Esophagus (tissue), 2 donors: Measurements from ENCODE around the gene TRAF5. TPM values are rescaled to one million over a fixed set of nuclear protein-coding genes. Genes with fewer than 3 reads are reported as not detected.

ENCODE experiments used
- H3K27ac ChIP-seq, 2 donors: one replicate each; pipeline ENCODE4 v1.5.1; 2013; ENCODE audit warnings: low read depth in 2 of 2, mild to moderate bottlenecking in 2 of 2, inconsistent platforms in 1 of 2, low read length in 1 of 2, moderate library complexity in 1 of 2
- H3K27me3 ChIP-seq, 2 donors: one replicate each; pipeline ENCODE4 v1.6.1; 2013; ENCODE audit warnings: low read length in 2 of 2, control low read depth in 1 of 2, mild to moderate bottlenecking in 1 of 2; ENCODE audit not compliant: insufficient read depth in 2 of 2, control insufficient read depth in 1 of 2
- H3K36me3 ChIP-seq, 2 donors: one replicate each; pipeline ENCODE4 v1.6.1; 2013; ENCODE audit warnings: low read length in 1 of 2; ENCODE audit not compliant: control insufficient read depth in 2 of 2, insufficient read depth in 2 of 2
- H3K4me1 ChIP-seq, 2 donors: one replicate each; pipeline ENCODE4 v1.6.1; 2013; ENCODE audit warnings: low read length in 1 of 2; ENCODE audit not compliant: control insufficient read depth in 2 of 2, insufficient read depth in 2 of 2
- H3K4me3 ChIP-seq, 2 donors: one replicate each; pipeline ENCODE4 v1.5.1; 2013; ENCODE audit warnings: low read length in 2 of 2, mild to moderate bottlenecking in 2 of 2, low read depth in 1 of 2, moderate library complexity in 1 of 2
- H3K9me3 ChIP-seq, 2 donors: one replicate each; pipeline ENCODE4 v1.6.1; 2013; ENCODE audit warnings: mild to moderate bottlenecking in 2 of 2, low read depth in 1 of 2, low read length in 1 of 2, moderate library complexity in 1 of 2; ENCODE audit not compliant: control insufficient read depth in 2 of 2, insufficient read depth in 1 of 2
- WGBS, 2 donors: extraction: QIAGEN DNeasy Blood & Tissue Kit; methylation state at CpG; one replicate each; pipeline ENCODE4 v1.1.7; 2013; 5-methylcytosine and 5-hydroxymethylcytosine counted together
- polyA plus RNA-seq, 2 donors: library from polyadenylated mRNA; stranded (reverse); fragments of 200-250 nt; gene quantifications; one replicate each; pipeline ENCODE4 v1.2.3, GENCODE V29; 2013
- donor health status: healthy with polysubstance abuse.
- donor health status: Bipolar disorder and iron deficiency.

Gene TRAF5
- polyA plus RNA-seq, 2 donors, result 3.2 to 4.9 TPM

DNA sequence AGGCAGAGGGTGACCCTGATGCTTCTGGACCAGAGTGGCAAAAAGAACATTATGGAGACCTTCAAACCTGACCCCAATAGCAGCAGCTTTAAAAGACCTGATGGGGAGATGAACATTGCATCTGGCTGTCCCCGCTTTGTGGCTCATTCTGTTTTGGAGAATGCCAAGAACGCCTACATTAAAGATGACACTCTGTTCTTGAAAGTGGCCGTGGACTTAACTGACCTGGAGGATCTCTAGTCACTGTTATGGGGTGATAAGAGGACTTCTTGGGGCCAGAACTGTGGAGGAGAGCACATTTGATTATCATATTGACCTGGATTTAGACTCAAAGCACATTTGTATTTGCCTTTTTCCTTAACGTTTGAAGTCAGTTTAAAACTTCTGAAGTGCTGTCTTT, 45.8 kb downstream of the TRAF5 start:
- Histone ChIP-seq H3K4me1 (no peaks in the 10 kb centered on the region), H3K9me3 (no peaks in the 10 kb centered on the region), H3K27ac (no peak overlapping the region), H3K27me3 (no peaks in the 10 kb centered on the region), H3K36me3 (peaks cover 2 to 4% of the 10 kb centered on the region in 2 donors), H3K4me3 (no peak overlapping the region)
- WGBS, 2 donors, result 88 to 91% methylated on average over 4 of the region's 4 CpGs

GRCh38 chr1:211375146-211375818, 48.6 kb downstream of the TRAF5 start:
- WGBS, 2 donors, result 66 to 73% methylated on average over 5 of the region's 5 CpGs
- H3K4me1 ChIP-seq, result no peaks in the 10 kb centered on the region
- no peak overlapping the region for H3K4me3 ChIP-seq

GRCh38 chr1:211375949-211376348, 49.3 kb downstream of the TRAF5 start:
- Histone ChIP-seq H3K36me3 (peaks cover 0 to 4% of the 10 kb centered on the region in 2 donors), H3K4me3 (no peak overlapping the region), H3K9me3 (no peaks in the 10 kb centered on the region), H3K27me3 (no peaks in the 10 kb centered on the region), H3K4me1 (no peaks in the 10 kb centered on the region), H3K27ac (no peak overlapping the region)
- 87 to 90% methylated on average over 2 of the region's 2 CpGs for WGBS, 2 donors

More at GRCh38 chr1:211375146-211375818, 48.6 kb downstream of the TRAF5 start:
- Histone ChIP-seq H3K27ac (no peak overlapping the region), H3K36me3 (peaks cover 0 to 4% of the 10 kb centered on the region in 2 donors), H3K27me3 (no peaks in the 10 kb centered on the region), H3K9me3 (no peaks in the 10 kb centered on the region)

GRCh38 chr1:211376807-211377470, 50.3 kb downstream of the TRAF5 start:
- H3K9me3 ChIP-seq, result no peaks in the 10 kb centered on the region
- H3K4me1 ChIP-seq, result no peaks in the 10 kb centered on the region
- no peak overlapping the region for H3K4me3 ChIP-seq
- peaks cover 0 to 4% of the 10 kb centered on the region in 2 donors for H3K36me3 ChIP-seq
- no peaks in the 10 kb centered on the region for H3K27me3 ChIP-seq
- H3K27ac ChIP-seq, result no peak overlapping the region
- WGBS, 2 donors, result 85 to 94% methylated on average over 4 of the region's 4 CpGs

DNA sequence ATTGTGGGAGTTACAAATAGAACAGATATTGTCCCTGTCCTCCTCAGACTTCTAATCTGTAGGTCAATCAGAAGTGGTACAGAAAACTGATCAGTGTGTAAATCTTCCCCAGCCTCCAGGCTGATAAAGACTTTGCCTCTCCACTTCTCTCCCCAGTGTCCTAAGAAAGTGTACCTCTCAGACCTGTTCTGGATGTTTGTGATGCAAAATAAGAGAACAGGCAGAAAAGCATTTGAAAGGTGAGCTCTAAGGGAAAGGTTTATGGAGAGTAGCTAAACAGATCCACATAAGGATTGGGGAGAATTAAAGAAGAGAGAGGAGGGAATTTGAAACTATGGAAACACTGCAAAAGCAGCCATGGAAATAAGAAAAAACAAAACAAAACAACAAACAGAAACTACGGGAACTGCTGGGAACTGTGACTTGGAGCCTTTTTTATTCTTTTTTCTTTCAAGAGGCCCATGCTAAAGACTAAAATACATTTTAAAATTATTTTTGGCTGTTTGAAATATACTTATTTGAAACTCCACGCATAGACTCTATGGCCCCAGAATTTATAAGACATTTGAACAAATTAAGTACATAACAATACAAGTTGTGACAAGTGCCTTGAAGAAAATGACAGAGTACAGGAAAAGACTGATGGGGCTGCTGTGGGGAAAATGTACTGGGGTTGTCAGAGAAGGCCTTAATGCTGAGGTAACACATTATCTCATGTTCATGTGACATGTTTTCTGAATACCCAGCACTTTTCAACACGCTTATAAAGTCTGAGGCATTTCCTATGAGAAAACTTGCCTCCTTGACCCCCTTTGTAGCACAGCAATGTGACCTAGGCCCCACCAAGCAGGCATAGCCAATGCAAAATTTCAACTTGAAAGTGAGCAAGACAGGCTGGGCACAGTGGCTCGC, 51.2 kb downstream of the TRAF5 start:
- Histone ChIP-seq H3K36me3 (no peaks in the 10 kb centered on the region), H3K9me3 (no peaks in the 10 kb centered on the region), H3K27me3 (no peaks in the 10 kb centered on the region), H3K27ac (no peak overlapping the region), H3K4me3 (no peak overlapping the region), H3K4me1 (no peaks in the 10 kb centered on the region)
- 49 to 69% methylated on average over 4 of the region's 4 CpGs for WGBS, 2 donors

GRCh38 chr1:211378844-211379243, 52.2 kb downstream of the TRAF5 start:
- no peaks in the 10 kb centered on the region for H3K36me3 ChIP-seq
- H3K27ac ChIP-seq, result no peak overlapping the region
- H3K4me3 ChIP-seq, result no peak overlapping the region
- H3K9me3 ChIP-seq, result no peaks in the 10 kb centered on the region
- H3K27me3 ChIP-seq, result no peaks in the 10 kb centered on the region
- no peaks in the 10 kb centered on the region for H3K4me1 ChIP-seq
- 61 to 63% methylated on average over 4 of the region's 4 CpGs for WGBS, 2 donors

- Histone ChIP-seq H3K27me3 (no peaks in the 10 kb centered on the region), H3K36me3 (no peaks in the 10 kb centered on the region)
These were observed 52.8 kb downstream of the TRAF5 start for GRCh38 chr1:211379446-211379845.

GRCh38 chr1:211381481-211382181, 55.0 kb downstream of the TRAF5 start:
- Histone ChIP-seq H3K36me3 (no peaks in the 10 kb centered on the region), H3K4me3 (peak overlapping the region in 1 of 2 donors; percentile 71), H3K27me3 (no peaks in the 10 kb centered on the region), H3K9me3 (no peaks in the 10 kb centered on the region), H3K27ac (no peak overlapping the region), H3K4me1 (no peaks in the 10 kb centered on the region)
- WGBS, 2 donors, result 68 to 71% methylated on average over 5 of the region's 5 CpGs

More at GRCh38 chr1:211379446-211379845, 52.8 kb downstream of the TRAF5 start:
- H3K27ac ChIP-seq, result no peak overlapping the region
- no peak overlapping the region for H3K4me3 ChIP-seq
- H3K9me3 ChIP-seq, result no peaks in the 10 kb centered on the region
- H3K4me1 ChIP-seq, result no peaks in the 10 kb centered on the region

- WGBS, 2 donors, result 9 to 12% methylated on average over 17 of the region's 17 CpGs
- H3K27me3 ChIP-seq, result no peaks in the 10 kb centered on the region
- H3K9me3 ChIP-seq, result no peaks in the 10 kb centered on the region
- H3K27ac ChIP-seq, result peak overlapping the region; percentile 87 to 95
- H3K4me1 ChIP-seq, result no peaks in the 10 kb centered on the region
- H3K36me3 ChIP-seq, result no peaks in the 10 kb centered on the region
- H3K4me3 ChIP-seq, result peak overlapping the region; percentile 54 to 71
These were observed 55.6 kb downstream of the TRAF5 start for GRCh38 chr1:211382182-211382713.
